Measurements from ENCODE around the gene RNF149. TPM values are rescaled to one million over a fixed set of nuclear protein-coding genes. Genes with fewer than 3 reads are reported as not detected.
"Not testable (repeated sequence)": the region's sequence is repeated elsewhere in the genome, so short reads cannot be mapped to it uniquely, and the experiment has no call there.

The RNF149 gene
- 10 to 100 TPM in 11 of 12 donors, not detected in 1; 24.8 to 54.3 (median 38.6) TPM for polyA plus RNA-seq (ENCODE audit: insufficient read length in 12 of 12)
- long read RNA-seq, donor 1, transcript RNF149-201 (7 exons, 2,458 nt) = major isoform, 15 of 45 reads
- long read RNA-seq, donor 1, partial matches to known transcripts = 29 of 45 reads
- long read RNA-seq, donor 1, other reads (novel, unspliced or antisense) = 0 of 45 reads
- long read RNA-seq, donor 2, transcript RNF149-201 (7 exons, 2,458 nt) = major isoform, 12 of 21 reads
- long read RNA-seq, donor 2, partial matches to known transcripts = 7 of 21 reads
- long read RNA-seq, donor 2, other reads (novel, unspliced or antisense) = 0 of 21 reads
- long read RNA-seq, donor 3, transcript RNF149-201 (7 exons, 2,458 nt) = major isoform, 5 of 16 reads
- long read RNA-seq, donor 3, partial matches to known transcripts = 9 of 16 reads
- long read RNA-seq, donor 3, other reads (novel, unspliced or antisense) = 0 of 16 reads
- long read RNA-seq, donor 4 = 0 reads
- long read RNA-seq, donor 5, transcript RNF149-201 (7 exons, 2,458 nt) = major isoform, 16 of 16 reads
- long read RNA-seq, donor 5, partial matches to known transcripts = 0 of 16 reads
- long read RNA-seq, donor 5, other reads (novel, unspliced or antisense) = 0 of 16 reads
- long read RNA-seq, donor 6, partial matches to known transcripts = 10 of 13 reads
- long read RNA-seq, donor 6, other reads (novel, unspliced or antisense) = 0 of 13 reads
- long read RNA-seq, donor 7, partial matches to known transcripts = 0 of 5 reads
- long read RNA-seq, donor 7, other reads (novel, unspliced or antisense) = 0 of 5 reads
- long read RNA-seq, donor 8, transcript RNF149-201 (7 exons, 2,458 nt) = major isoform, 6 of 7 reads
- long read RNA-seq, donor 8, partial matches to known transcripts = 0 of 7 reads
- long read RNA-seq, donor 8, other reads (novel, unspliced or antisense) = 0 of 7 reads
- long read RNA-seq, donor 9, partial matches to known transcripts = 8 of 12 reads
- long read RNA-seq, donor 9, other reads (novel, unspliced or antisense) = 0 of 12 reads
- long read RNA-seq, donor 10, transcript RNF149-201 (7 exons, 2,458 nt) = major isoform, 10 of 21 reads
- long read RNA-seq, donor 10, partial matches to known transcripts = 9 of 21 reads
- long read RNA-seq, donor 10, other reads (novel, unspliced or antisense) = 0 of 21 reads
- long read RNA-seq, donor 11, transcript RNF149-201 (7 exons, 2,458 nt) = major isoform, 9 of 9 reads
- long read RNA-seq, donor 11, partial matches to known transcripts = 0 of 9 reads
- long read RNA-seq, donor 11, other reads (novel, unspliced or antisense) = 0 of 9 reads

- peak; percentile 94 for DNase-seq
Measured at GRCh38 chr2:101308432-101309210, at the start of gene RNF149. Gene RNF149 (minus strand): TSS chr2:101308701. CDS start chr2:101308588, 113 bp downstream.

GRCh38 chr2:101357376-101357775 is 48.9 kb upstream of the RNF149 start:
- no peak for DNase-seq

- DNase-seq = no peak
Measured at GRCh38 chr2:101356521-101356920, 48.0 kb upstream of the RNF149 start.

- no peak for DNase-seq
Measured at GRCh38 chr2:101356055-101356454, 47.6 kb upstream of the RNF149 start.

- DNase-seq = no peak
Measured at GRCh38 chr2:101355401-101356054, 47.0 kb upstream of the RNF149 start.

GRCh38 chr2:101354420-101355311 is 46.2 kb upstream of the RNF149 start:
- no peak for DNase-seq

GRCh38 chr2:101352631-101353030 is 44.1 kb upstream of the RNF149 start:
- DNase-seq = not testable (repeated sequence)

GRCh38 chr2:101351207-101351606 is 42.7 kb upstream of the RNF149 start:
- no peak for DNase-seq

GRCh38 chr2:101349893-101350662 is 41.6 kb upstream of the RNF149 start:
- DNase-seq = no peak

- DNase-seq = no peak
Measured at GRCh38 chr2:101348883-101349282, 40.4 kb upstream of the RNF149 start.

GRCh38 chr2:101346909-101347308 is 38.4 kb upstream of the RNF149 start:
- DNase-seq = no peak

GRCh38 chr2:101344137-101344536 is 35.6 kb upstream of the RNF149 start:
- DNase-seq = no peak

- no peak for DNase-seq
Measured at GRCh38 chr2:101342625-101343008, 34.1 kb upstream of the RNF149 start.

- DNase-seq = peak; percentile 82
Measured at GRCh38 chr2:101341901-101342624, 33.6 kb upstream of the RNF149 start.

- no peak for DNase-seq
Measured at GRCh38 chr2:101341421-101341820, 32.9 kb upstream of the RNF149 start.

- DNase-seq = no peak
Measured at GRCh38 chr2:101340141-101340551, 31.6 kb upstream of the RNF149 start.

- DNase-seq = no peak
Measured at GRCh38 chr2:101339266-101339880, 30.9 kb upstream of the RNF149 start.

All from muscle of arm (tissue), 14 donors.